Rectal smooth muscle tissue (tissue), 1 donor: ENCODE data around the gene MDFI.

ENCODE experiments used
- H3K27ac ChIP-seq: one replicate; pipeline ENCODE4 v1.7.0; 2013; ENCODE audit warnings: low read depth, low read length, inconsistent platforms
- H3K27me3 ChIP-seq: one replicate; pipeline ENCODE4 v1.7.0; 2013; ENCODE audit warnings: low read length; ENCODE audit not compliant: control insufficient read depth, insufficient read depth
- H3K36me3 ChIP-seq: one replicate; pipeline ENCODE4 v1.7.0; 2013; ENCODE audit warnings: low read length; ENCODE audit not compliant: control insufficient read depth, insufficient read depth
- H3K4me1 ChIP-seq: one replicate; pipeline ENCODE4 v1.7.0; 2013; ENCODE audit warnings: low read length; ENCODE audit not compliant: control insufficient read depth, insufficient read depth
- H3K4me3 ChIP-seq: one replicate; pipeline ENCODE4 v1.7.0; 2013; ENCODE audit warnings: low read length
- H3K9ac ChIP-seq: one replicate; pipeline ENCODE4 v1.7.0; 2013; ENCODE audit warnings: low read length

MDFI gene

GRCh38 chr6:41657131-41658094, 19.1 kb downstream of the MDFI start:
- Histone ChIP-seq H3K9ac (no peak overlapping the region), H3K27ac (no peak overlapping the region), H3K27me3 (peaks cover 2% of the 10 kb centered on the region), H3K36me3 (no peaks in the 10 kb centered on the region), H3K4me3 (no peak overlapping the region), H3K4me1 (no peaks in the 10 kb centered on the region)

- Histone ChIP-seq H3K9ac (no peak overlapping the region), H3K4me3 (no peak overlapping the region), H3K27ac (no peak overlapping the region), H3K4me1 (no peaks in the 10 kb centered on the region), H3K36me3 (no peaks in the 10 kb centered on the region), H3K27me3 (peaks cover 2% of the 10 kb centered on the region)
Measured at GRCh38 chr6:41658636-41659035, 20.4 kb downstream of the MDFI start.

DNA sequence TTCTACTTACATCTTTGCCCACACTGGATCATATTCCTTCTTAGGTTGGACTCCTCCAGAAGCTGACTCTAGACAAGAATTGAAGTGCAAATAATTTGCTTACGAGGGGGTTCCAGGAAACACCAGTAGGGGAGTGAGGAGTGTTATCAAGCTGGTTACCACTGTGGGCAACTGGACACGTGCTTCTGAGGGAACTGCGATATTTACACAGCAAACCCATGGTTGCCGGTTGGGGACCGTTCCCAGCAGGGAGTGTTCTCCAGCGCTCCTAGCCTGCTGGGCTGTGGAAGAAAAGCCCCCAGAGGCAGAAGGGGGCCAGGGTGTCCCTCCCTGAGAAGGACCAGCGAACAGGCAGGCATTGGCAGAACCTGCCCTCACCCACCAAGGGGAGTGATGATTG, 21.7 kb downstream of the MDFI start:
- H3K4me1 ChIP-seq: no peaks in the 10 kb centered on the region
- H3K27me3 ChIP-seq: peaks cover 2% of the 10 kb centered on the region
- H3K9ac ChIP-seq: no peak overlapping the region
- no peak overlapping the region for H3K27ac ChIP-seq
- no peak overlapping the region for H3K4me3 ChIP-seq
- no peaks in the 10 kb centered on the region for H3K36me3 ChIP-seq

DNA sequence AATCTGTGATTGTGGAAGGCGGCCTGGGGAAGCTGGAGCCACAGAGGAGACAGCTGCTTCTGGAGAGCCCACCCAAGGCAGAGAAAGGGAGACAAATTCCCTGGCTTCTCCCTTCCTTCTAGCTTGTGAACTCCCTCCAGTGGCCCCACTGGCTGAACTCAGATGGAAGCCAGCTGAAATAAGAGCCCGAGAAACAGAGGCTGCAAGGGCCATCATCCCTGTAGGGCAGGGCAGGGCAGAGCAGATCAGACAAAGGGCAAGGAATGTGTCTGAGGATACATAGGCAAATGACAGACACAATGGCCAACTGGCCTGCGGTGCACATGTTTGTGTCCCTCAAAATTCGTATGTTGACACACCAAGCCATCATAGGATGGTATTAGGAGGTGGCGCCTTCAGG, 25.3 kb downstream of the MDFI start:
- Histone ChIP-seq H3K27me3 (peaks cover 2% of the 10 kb centered on the region), H3K9ac (no peak overlapping the region), H3K36me3 (no peaks in the 10 kb centered on the region), H3K4me1 (no peaks in the 10 kb centered on the region), H3K27ac (no peak overlapping the region), H3K4me3 (no peak overlapping the region)

GRCh38 chr6:41664271-41664670, 26.0 kb downstream of the MDFI start:
- H3K4me3 ChIP-seq: no peak overlapping the region
- no peaks in the 10 kb centered on the region for H3K4me1 ChIP-seq
- no peak overlapping the region for H3K9ac ChIP-seq
- no peak overlapping the region for H3K27ac ChIP-seq
- peaks cover under 1% of the 10 kb centered on the region for H3K27me3 ChIP-seq
- H3K36me3 ChIP-seq: no peaks in the 10 kb centered on the region

GRCh38 chr6:41667195-41667594, 28.9 kb downstream of the MDFI start:
- Histone ChIP-seq H3K27ac (no peak overlapping the region), H3K4me1 (no peaks in the 10 kb centered on the region), H3K27me3 (no peaks in the 10 kb centered on the region), H3K9ac (no peak overlapping the region), H3K36me3 (no peaks in the 10 kb centered on the region), H3K4me3 (no peak overlapping the region)

DNA sequence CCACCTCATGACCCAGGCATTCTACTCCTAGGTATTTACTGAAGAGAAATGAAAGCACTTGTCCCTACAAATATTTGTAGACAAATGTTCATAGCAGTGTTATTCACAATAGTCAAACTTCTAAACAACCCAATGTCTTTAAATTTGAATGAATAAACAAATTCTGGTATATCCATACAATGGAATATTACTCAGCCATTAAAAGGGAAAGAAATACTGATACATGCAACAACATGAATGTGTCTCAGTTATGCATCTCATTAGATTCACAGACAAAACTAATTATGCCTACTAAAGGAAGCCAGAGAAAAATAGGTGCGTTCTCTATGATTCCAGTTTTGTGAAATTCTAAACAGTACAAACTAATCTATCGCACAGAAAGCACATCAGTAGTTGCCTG, 30.7 kb downstream of the MDFI start:
- no peak overlapping the region for H3K9ac ChIP-seq
- no peaks in the 10 kb centered on the region for H3K27me3 ChIP-seq
- no peaks in the 10 kb centered on the region for H3K4me1 ChIP-seq

GRCh38 chr6:41670703-41671360, 32.6 kb downstream of the MDFI start:
- Histone ChIP-seq H3K9ac (no peak overlapping the region), H3K27ac (no peak overlapping the region), H3K4me1 (no peaks in the 10 kb centered on the region), H3K36me3 (no peaks in the 10 kb centered on the region), H3K27me3 (no peaks in the 10 kb centered on the region), H3K4me3 (no peak overlapping the region)

More for the DNA sequence above, 30.7 kb downstream of the MDFI start:
- Histone ChIP-seq H3K36me3 (no peaks in the 10 kb centered on the region), H3K27ac (no peak overlapping the region), H3K4me3 (no peak overlapping the region)

DNA sequence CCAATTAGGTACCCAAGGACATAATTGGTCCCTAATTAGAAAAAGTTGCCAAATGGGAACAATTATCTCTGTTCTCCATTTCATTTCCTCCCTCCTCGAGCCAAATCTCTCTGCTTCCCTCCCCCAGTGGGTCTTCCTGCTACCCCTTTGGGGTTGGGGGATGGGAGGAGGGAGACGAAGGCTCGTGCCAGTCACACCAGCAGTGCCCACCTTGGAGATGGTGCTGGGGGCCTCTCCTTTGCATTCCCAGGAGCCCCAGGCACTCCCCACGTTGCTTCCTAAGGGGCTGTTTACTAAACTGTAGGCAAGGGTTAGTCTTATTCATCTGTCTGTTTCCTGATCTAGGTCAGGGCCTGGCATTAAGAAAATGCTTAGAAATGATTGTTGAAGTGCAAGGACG, 33.1 kb downstream of the MDFI start:
- no peak overlapping the region for H3K27ac ChIP-seq
- no peak overlapping the region for H3K9ac ChIP-seq
- no peaks in the 10 kb centered on the region for H3K36me3 ChIP-seq
- H3K4me1 ChIP-seq: no peaks in the 10 kb centered on the region
- no peaks in the 10 kb centered on the region for H3K27me3 ChIP-seq
- H3K4me3 ChIP-seq: no peak overlapping the region

DNA sequence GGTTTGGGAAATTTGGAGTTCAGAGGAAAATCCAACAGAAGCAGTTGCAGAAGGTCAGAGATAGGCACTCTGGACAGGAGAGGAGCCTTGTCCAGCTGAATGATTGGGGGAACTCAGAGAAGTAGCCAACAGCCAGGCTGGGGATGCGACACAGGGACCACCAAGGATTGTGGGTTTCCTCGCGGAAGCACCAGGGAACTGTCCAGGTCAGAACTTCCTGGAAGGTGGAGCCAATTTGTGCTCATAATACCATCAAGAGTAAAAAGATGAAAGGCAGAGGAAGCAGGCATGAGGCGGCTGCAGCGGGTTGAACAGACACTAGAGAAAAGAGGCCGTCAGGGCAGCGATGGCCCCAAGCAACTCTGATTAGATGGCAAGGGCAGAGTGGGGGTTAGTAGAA, 33.7 kb downstream of the MDFI start:
- H3K36me3 ChIP-seq: no peaks in the 10 kb centered on the region
- H3K4me1 ChIP-seq: no peaks in the 10 kb centered on the region
- H3K4me3 ChIP-seq: no peak overlapping the region
- H3K27ac ChIP-seq: no peak overlapping the region
- H3K9ac ChIP-seq: no peak overlapping the region
- no peaks in the 10 kb centered on the region for H3K27me3 ChIP-seq

DNA sequence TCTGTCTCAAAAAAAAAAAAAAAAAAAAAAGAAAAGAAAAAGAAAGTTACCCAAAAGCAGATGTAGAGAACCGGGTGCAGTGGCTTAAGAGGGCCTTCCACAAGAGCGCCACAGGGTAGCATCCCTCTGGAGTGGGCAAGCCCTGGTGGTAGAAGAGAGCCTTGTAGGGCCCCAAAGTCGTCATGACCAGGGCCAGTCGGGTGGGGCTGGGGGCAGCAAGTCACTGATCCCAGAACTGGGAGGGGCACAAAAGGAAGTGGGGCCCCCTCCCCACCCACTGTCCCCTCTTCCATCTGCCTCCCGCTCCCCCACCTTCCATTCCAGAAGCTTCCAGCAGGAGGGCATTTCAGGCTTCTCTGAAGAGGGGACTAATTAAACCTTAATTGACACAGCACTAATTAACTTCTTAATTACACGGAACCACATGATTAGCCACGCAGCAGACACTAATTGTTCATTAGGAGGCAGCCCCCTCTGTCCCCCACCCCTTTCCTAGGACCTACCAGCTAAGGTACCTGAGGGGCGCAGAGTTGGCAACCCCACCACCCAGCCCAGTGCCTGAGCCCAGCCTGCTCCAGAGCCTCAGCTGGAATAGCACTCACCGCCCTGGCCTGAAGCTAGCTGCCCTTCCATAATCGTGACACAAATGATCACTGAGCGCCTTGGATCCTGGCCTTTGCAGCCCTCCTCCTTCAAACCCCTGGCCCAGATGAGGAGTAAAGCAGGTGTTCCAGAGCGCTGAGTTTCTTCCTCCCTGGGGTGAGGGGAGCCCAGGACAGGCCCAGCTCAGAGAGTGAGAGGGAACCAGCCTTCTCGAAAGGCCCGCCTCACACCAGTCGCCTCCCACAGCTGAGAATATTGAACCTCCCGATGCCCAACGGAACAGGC, 34.8 kb downstream of the MDFI start:
- no peaks in the 10 kb centered on the region for H3K36me3 ChIP-seq
- H3K27ac ChIP-seq: no peak overlapping the region
- no peak overlapping the region for H3K9ac ChIP-seq
- H3K4me1 ChIP-seq: no peaks in the 10 kb centered on the region
- H3K27me3 ChIP-seq: no peaks in the 10 kb centered on the region
- H3K4me3 ChIP-seq: no peak overlapping the region

- no peak overlapping the region for H3K27ac ChIP-seq
Measured at GRCh38 chr6:41673704-41674000, 35.4 kb downstream of the MDFI start.

More at GRCh38 chr6:41673704-41674000, 35.4 kb downstream of the MDFI start:
- Histone ChIP-seq H3K9ac (no peak overlapping the region), H3K27me3 (no peaks in the 10 kb centered on the region), H3K36me3 (no peaks in the 10 kb centered on the region), H3K4me3 (no peak overlapping the region), H3K4me1 (no peaks in the 10 kb centered on the region)
